WTC11 (cell line): Measurements from ENCODE around the gene PADI6. TPM values are rescaled to one million over a fixed set of nuclear protein-coding genes. Genes with fewer than 3 reads are reported as not detected.

Experiments used
- ATAC-seq: fragments of 200-7000 bp; cut with Tn5 transposase; 2 replicates; pipeline ENCODE4 v1.10.0; 2021; ENCODE audit warnings: mild to moderate bottlenecking, moderate library complexity
- CTCF ChIA-PET: fragments of 300-600 bp; sonication (Branson Sonifier 250); formaldehyde crosslinking; loops from one replicate; lab custom pipeline; 2021; ENCODE audit warnings: antibody characterized with exemption; lab: Charles Lee
- POLR2A ChIA-PET: fragments of 350-600 bp; sonication (Branson Sonifier 250); formaldehyde crosslinking; loops from one replicate; lab custom pipeline; 2021; ENCODE audit warnings: antibody characterized with exemption; lab: Charles Lee
- DNase-seq: peaks from one replicate; pipeline ENCODE4 v3.0.0; 2021; ENCODE audit warnings: low spot score
- H3K27ac Mint-ChIP-seq: 2 replicates; pipeline ENCODE4 v1.8.0; 2021; ENCODE audit warnings: mixed read lengths
- H3K27me3 Mint-ChIP-seq: 2 replicates; pipeline ENCODE4 v1.8.0; 2021; ENCODE audit warnings: low read depth, mild to moderate bottlenecking, moderate library complexity, mixed read lengths
- H3K36me3 Mint-ChIP-seq: 2 replicates; pipeline ENCODE4 v1.8.0; 2021; ENCODE audit warnings: mixed read lengths
- H3K4me1 Mint-ChIP-seq: 2 replicates; pipeline ENCODE4 v1.8.0; 2022; ENCODE audit warnings: mixed read lengths
- H3K4me3 Mint-ChIP-seq: 2 replicates; pipeline ENCODE4 v1.8.0; 2021; ENCODE audit warnings: mild to moderate bottlenecking, moderate library complexity, mixed read lengths
- H3K9me3 Mint-ChIP-seq: 2 replicates; pipeline ENCODE4 v1.8.0; 2021; ENCODE audit warnings: mixed read lengths
- CREM ChIP-seq: sonication (generic); formaldehyde crosslinking; IDR thresholded peaks from 2 replicates; pipeline ENCODE4 v1.8.1; 2022; ENCODE audit warnings: mild to moderate bottlenecking, missing genetic modification reagents, moderate library complexity
- ESRRA ChIP-seq: sonication (generic); formaldehyde crosslinking; IDR thresholded peaks from 2 replicates; pipeline ENCODE4 v1.8.1; 2022; ENCODE audit warnings: mild to moderate bottlenecking, missing genetic modification reagents, borderline replicate concordance
- ETV6 ChIP-seq: sonication (generic); formaldehyde crosslinking; IDR thresholded peaks from 2 replicates; pipeline ENCODE4 v1.8.1; 2022; ENCODE audit warnings: mild to moderate bottlenecking, missing genetic modification reagents
- GRHL2 ChIP-seq: fragments of 250-450 bp; sonication (Bioruptor Pico); IDR thresholded peaks from 2 replicates; pipeline ENCODE4 v1.8.0; 2022; ENCODE audit warnings: mild to moderate bottlenecking, moderate library complexity; ENCODE audit not compliant: insufficient replicate concordance, severe bottlenecking
- MXD4 ChIP-seq: fragments of 250-450 bp; sonication (Bioruptor Pico); IDR thresholded peaks from 2 replicates; pipeline ENCODE4 v1.8.0; 2021; ENCODE audit warnings: mild to moderate bottlenecking, moderate library complexity, borderline replicate concordance
- NFYB ChIP-seq: sonication (generic); formaldehyde crosslinking; conservative IDR thresholded peaks from 2 replicates; pipeline ENCODE4 v1.8.0; 2022; ENCODE audit warnings: low read depth, missing genetic modification reagents
- NR3C1 ChIP-seq: sonication (generic); formaldehyde crosslinking; conservative IDR thresholded peaks from 2 replicates; pipeline ENCODE4 v1.8.1; 2023; ENCODE audit warnings: low read depth, mild to moderate bottlenecking, missing genetic modification reagents
- RELA ChIP-seq: sonication (generic); formaldehyde crosslinking; IDR thresholded peaks from 2 replicates; pipeline ENCODE4 v1.8.1; 2022; ENCODE audit warnings: missing genetic modification reagents, mild to moderate bottlenecking, borderline replicate concordance
- SOX15 ChIP-seq: fragments of 250-450 bp; sonication (Bioruptor Pico); IDR thresholded peaks from 2 replicates; pipeline ENCODE4 v1.9.0; 2021; ENCODE audit warnings: mild to moderate bottlenecking
- TEAD1 ChIP-seq: sonication (generic); formaldehyde crosslinking; IDR thresholded peaks from 2 replicates; pipeline ENCODE4 v1.8.0; 2022; ENCODE audit warnings: mild to moderate bottlenecking, missing genetic modification reagents
- ZBTB21 ChIP-seq: sonication (generic); formaldehyde crosslinking; IDR thresholded peaks from 2 replicates; pipeline ENCODE4 v1.8.1; 2023; ENCODE audit warnings: mild to moderate bottlenecking, missing genetic modification reagents, borderline replicate concordance
- ZNF121 ChIP-seq: sonication (generic); formaldehyde crosslinking; IDR thresholded peaks from 2 replicates; pipeline ENCODE4 v1.8.0; 2023; ENCODE audit warnings: missing genetic modification reagents
- ZNF219 ChIP-seq: sonication (generic); formaldehyde crosslinking; IDR thresholded peaks from 2 replicates; pipeline ENCODE4 v1.8.0; 2023; ENCODE audit warnings: missing genetic modification reagents, mild to moderate bottlenecking, borderline replicate concordance
- ZNF263 ChIP-seq: sonication (generic); formaldehyde crosslinking; IDR thresholded peaks from 2 replicates; pipeline ENCODE4 v1.8.1; 2022; ENCODE audit warnings: low read depth, mild to moderate bottlenecking, moderate library complexity, missing genetic modification reagents
- ZNF317 ChIP-seq: sonication (generic); formaldehyde crosslinking; IDR thresholded peaks from 2 replicates; pipeline ENCODE4 v1.8.1; 2023; ENCODE audit warnings: low read depth, mild to moderate bottlenecking, moderate library complexity, missing genetic modification reagents, borderline replicate concordance
- total RNA-seq: library from RNA; stranded (reverse); gene quantifications from 3 replicates; pipeline ENCODE4 v1.2.3, GENCODE V29; 2021
- TF ChIP-seq, protein P1 (sequence below): fragments of 250-450 bp; sonication (Bioruptor Pico); IDR thresholded peaks from 2 replicates; pipeline ENCODE4 v1.9.0; 2021; ENCODE audit warnings: mild to moderate bottlenecking, borderline replicate concordance
- TF ChIP-seq, protein P2 (sequence below): fragments of 250-450 bp; sonication (Bioruptor Pico); IDR thresholded peaks from 2 replicates; pipeline ENCODE4 v1.9.0; 2021; ENCODE audit warnings: moderate library complexity, mild to moderate bottlenecking, inconsistent platforms, borderline replicate concordance
- TF ChIP-seq, protein P3 (sequence below): sonication (generic); formaldehyde crosslinking; IDR thresholded peaks from 2 replicates; pipeline ENCODE4 v1.8.1; 2022; ENCODE audit warnings: low read depth, missing genetic modification reagents, borderline replicate concordance
- TF ChIP-seq, protein P4 (sequence below): sonication (generic); formaldehyde crosslinking; IDR thresholded peaks from 2 replicates; pipeline ENCODE4 v1.8.1; 2022; ENCODE audit warnings: low read depth, mild to moderate bottlenecking, moderate library complexity, missing genetic modification reagents, borderline replicate concordance
- TF ChIP-seq, protein P5 (sequence below): fragments of 250-450 bp; sonication (Bioruptor Pico); conservative IDR thresholded peaks from 2 replicates; pipeline ENCODE4 v1.9.0; 2021; ENCODE audit warnings: mild to moderate bottlenecking

PADI6 gene
- total RNA-seq, 1 experiment from 2014 or later, result not detected

DNA sequence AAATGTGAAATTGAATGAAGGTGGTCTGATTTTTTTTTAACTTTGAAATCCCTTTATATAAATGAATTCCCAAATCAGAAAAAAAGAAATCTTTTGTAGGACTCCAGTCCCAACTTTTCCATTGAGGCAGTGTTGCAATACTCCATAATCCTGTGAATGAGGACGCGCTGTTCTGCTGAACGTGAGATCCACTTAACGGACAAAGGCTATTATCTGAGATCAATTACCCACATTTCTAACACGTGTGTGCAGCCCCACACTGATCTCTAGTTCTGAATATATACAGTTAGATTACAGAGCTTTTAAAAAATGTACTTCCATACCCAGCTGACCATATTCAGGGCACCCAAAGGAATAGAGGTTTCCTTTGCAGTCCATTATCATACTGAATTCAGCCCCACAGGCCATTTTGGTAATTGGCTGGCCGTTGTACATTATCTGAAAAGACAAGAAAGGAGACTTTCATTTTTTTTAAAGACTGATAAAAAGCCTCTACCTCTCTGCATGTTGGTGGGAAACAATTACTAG, 48.5 kb downstream of the PADI6 start (continued):
- TF ChIP-seq, protein P1, sequence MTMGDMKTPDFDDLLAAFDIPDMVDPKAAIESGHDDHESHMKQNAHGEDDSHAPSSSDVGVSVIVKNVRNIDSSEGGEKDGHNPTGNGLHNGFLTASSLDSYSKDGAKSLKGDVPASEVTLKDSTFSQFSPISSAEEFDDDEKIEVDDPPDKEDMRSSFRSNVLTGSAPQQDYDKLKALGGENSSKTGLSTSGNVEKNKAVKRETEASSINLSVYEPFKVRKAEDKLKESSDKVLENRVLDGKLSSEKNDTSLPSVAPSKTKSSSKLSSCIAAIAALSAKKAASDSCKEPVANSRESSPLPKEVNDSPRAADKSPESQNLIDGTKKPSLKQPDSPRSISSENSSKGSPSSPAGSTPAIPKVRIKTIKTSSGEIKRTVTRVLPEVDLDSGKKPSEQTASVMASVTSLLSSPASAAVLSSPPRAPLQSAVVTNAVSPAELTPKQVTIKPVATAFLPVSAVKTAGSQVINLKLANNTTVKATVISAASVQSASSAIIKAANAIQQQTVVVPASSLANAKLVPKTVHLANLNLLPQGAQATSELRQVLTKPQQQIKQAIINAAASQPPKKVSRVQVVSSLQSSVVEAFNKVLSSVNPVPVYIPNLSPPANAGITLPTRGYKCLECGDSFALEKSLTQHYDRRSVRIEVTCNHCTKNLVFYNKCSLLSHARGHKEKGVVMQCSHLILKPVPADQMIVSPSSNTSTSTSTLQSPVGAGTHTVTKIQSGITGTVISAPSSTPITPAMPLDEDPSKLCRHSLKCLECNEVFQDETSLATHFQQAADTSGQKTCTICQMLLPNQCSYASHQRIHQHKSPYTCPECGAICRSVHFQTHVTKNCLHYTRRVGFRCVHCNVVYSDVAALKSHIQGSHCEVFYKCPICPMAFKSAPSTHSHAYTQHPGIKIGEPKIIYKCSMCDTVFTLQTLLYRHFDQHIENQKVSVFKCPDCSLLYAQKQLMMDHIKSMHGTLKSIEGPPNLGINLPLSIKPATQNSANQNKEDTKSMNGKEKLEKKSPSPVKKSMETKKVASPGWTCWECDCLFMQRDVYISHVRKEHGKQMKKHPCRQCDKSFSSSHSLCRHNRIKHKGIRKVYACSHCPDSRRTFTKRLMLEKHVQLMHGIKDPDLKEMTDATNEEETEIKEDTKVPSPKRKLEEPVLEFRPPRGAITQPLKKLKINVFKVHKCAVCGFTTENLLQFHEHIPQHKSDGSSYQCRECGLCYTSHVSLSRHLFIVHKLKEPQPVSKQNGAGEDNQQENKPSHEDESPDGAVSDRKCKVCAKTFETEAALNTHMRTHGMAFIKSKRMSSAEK (CRISPR knock-in tag), result no peak
- TF ChIP-seq, protein P2, sequence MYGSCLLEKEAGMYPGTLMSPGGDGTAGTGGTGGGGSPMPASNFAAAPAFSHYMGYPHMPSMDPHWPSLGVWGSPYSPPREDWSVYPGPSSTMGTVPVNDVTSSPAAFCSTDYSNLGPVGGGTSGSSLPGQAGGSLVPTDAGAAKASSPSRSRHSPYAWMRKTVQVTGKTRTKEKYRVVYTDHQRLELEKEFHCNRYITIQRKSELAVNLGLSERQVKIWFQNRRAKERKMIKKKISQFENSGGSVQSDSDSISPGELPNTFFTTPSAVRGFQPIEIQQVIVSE (CRISPR knock-in tag), result no peak
- TF ChIP-seq ZNF263 (CRISPR knock-in tag), result no peak
- TF ChIP-seq CREM, result no peak
- TF ChIP-seq NR3C1, result no peak
- no peak for TF ChIP-seq RELA (CRISPR knock-in tag)
- no peak for TF ChIP-seq ZNF219 (CRISPR knock-in tag)
- TF ChIP-seq MXD4 (CRISPR knock-in tag), result no peak
- no peak for TF ChIP-seq GRHL2 (CRISPR knock-in tag)
- no peak for TF ChIP-seq NFYB (CRISPR knock-in tag)
- TF ChIP-seq SOX15, result no peak

DNA sequence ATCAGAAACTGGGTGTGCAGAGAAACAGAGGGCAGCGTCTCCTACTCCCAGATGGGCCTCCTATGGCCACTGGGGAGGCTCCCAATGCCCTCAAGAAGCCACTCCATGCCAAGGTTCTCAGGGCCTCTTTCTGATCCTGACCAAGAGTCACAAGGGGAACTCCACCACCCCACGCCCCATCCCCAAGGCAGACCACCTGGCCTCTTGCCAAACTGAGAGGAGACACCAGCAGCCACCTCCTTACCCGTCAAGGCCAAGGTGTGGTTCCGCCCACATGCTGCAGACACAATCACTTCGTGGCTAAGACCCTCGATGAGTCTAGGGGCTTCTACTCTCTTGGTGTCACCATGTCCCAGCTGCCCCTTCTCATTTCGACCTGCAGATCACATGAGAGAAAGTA, 50.5 kb downstream of the PADI6 start:
- ATAC-seq (no peak), DNase-seq (no peak)
- Mint-ChIP-seq H3K27ac (peak overlapping the region; percentile 87), H3K4me3 (no peak overlapping the region), H3K36me3 (peaks cover 95% of the 10 kb centered on the region), H3K27me3 (no peaks in the 10 kb centered on the region), H3K9me3 (no peaks in the 10 kb centered on the region), H3K4me1 (peaks cover 54% of the 10 kb centered on the region)
- ChIA-PET CTCF (no interaction called here), POLR2A (no interaction called here)
- TF ChIP-seq ZNF263 (CRISPR knock-in tag), result no peak
- TF ChIP-seq ZNF121 (CRISPR knock-in tag), result no peak
- no peak for TF ChIP-seq NR3C1
- no peak for TF ChIP-seq ETV6 (CRISPR knock-in tag)
- TF ChIP-seq, protein P1 (CRISPR knock-in tag), result no peak
- TF ChIP-seq, protein P3, sequence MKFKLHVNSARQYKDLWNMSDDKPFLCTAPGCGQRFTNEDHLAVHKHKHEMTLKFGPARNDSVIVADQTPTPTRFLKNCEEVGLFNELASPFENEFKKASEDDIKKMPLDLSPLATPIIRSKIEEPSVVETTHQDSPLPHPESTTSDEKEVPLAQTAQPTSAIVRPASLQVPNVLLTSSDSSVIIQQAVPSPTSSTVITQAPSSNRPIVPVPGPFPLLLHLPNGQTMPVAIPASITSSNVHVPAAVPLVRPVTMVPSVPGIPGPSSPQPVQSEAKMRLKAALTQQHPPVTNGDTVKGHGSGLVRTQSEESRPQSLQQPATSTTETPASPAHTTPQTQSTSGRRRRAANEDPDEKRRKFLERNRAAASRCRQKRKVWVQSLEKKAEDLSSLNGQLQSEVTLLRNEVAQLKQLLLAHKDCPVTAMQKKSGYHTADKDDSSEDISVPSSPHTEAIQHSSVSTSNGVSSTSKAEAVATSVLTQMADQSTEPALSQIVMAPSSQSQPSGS (CRISPR knock-in tag), result no peak
- no peak for TF ChIP-seq TEAD1
- TF ChIP-seq, protein P4, sequence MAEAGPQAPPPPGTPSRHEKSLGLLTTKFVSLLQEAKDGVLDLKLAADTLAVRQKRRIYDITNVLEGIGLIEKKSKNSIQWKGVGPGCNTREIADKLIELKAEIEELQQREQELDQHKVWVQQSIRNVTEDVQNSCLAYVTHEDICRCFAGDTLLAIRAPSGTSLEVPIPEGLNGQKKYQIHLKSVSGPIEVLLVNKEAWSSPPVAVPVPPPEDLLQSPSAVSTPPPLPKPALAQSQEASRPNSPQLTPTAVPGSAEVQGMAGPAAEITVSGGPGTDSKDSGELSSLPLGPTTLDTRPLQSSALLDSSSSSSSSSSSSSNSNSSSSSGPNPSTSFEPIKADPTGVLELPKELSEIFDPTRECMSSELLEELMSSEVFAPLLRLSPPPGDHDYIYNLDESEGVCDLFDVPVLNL (CRISPR knock-in tag), result no peak
- no peak for TF ChIP-seq ZBTB21 (CRISPR knock-in tag)
- TF ChIP-seq, protein P5, sequence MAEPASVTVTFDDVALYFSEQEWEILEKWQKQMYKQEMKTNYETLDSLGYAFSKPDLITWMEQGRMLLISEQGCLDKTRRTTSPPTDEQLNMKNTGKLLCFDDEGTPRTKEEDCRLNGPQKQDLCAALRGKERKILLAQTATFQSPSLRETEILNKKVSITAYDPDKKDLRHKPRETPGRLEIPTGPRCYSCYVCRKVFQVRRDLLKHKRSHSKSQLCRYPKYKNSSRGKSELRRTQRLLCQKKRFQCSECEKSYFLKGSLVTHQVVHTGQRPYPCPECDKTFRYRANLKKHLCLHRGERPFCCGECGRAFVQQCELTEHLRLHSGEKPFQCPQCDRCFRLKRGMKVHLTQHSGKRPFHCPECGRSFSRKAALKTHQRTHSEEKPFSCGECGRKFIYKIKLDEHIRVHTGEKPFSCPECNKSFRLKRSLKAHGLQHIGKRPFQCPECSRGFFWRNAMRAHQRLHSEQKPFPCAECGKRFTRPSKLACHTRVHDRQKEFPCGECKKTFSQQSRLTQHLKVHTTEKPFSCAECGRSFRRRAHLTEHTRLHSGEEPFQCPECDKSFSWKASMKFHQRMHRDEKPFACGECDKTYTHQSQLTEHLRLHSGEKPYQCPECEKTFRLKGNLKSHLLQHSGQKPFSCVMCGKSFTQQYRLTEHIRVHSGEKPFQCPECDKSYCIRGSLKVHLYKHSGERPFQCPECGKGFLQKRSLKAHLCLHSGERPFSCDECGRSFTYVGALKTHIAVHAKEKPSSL (CRISPR knock-in tag), result no peak
- TF ChIP-seq ZNF317 (CRISPR knock-in tag), result no peak
- no peak for TF ChIP-seq ESRRA
